SH-SY5Y (cell line): Measurements from ENCODE around the gene YAF2.

Experiments used
- GATA2 ChIP-seq: IDR thresholded peaks from 2 replicates; pipeline ENCODE4 v1.6.1; 2011; ENCODE audit warnings: mild to moderate bottlenecking, low read depth, low read length
- GATA3 ChIP-seq: IDR thresholded peaks from 2 replicates; pipeline ENCODE4 v1.6.1; 2011; ENCODE audit warnings: low read depth, mild to moderate bottlenecking, low read length, moderate library complexity

DNA sequence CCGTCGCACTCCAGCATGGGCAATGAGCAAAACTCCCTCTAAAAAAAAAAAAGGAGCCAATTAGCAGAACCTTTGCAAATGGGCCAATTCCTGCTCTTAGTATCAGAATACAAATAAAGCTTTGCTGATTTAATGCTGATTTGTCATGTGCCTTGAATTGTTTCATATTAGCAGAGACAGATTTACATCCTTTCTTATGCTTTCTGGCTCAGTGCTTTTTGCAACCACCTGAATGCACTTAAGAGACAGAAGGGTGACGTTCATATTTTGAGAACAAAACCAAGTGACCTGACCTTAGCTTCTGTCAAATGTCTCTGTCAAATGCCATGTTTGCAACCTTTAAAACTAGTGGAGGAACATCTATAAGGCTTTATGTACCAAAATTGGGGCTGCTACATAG is 43.8 kb upstream of the YAF2 start:
- TF ChIP-seq GATA2 = no peak
- TF ChIP-seq GATA3 = no peak
